HG02588 (cell line): ENCODE data around the gene MS4A10.
A peak's percentile ranks its signal among the peaks of the same experiment; 100 is the strongest.

Source experiments
- ATAC-seq: cut with Tn5 transposase; IDR thresholded peaks from one replicate; pipeline ENCODE4 v1.9.1; 2021; ENCODE audit warnings: mild to moderate bottlenecking, moderate library complexity; ENCODE audit not compliant: unreplicated experiment

MS4A10 gene

DNA sequence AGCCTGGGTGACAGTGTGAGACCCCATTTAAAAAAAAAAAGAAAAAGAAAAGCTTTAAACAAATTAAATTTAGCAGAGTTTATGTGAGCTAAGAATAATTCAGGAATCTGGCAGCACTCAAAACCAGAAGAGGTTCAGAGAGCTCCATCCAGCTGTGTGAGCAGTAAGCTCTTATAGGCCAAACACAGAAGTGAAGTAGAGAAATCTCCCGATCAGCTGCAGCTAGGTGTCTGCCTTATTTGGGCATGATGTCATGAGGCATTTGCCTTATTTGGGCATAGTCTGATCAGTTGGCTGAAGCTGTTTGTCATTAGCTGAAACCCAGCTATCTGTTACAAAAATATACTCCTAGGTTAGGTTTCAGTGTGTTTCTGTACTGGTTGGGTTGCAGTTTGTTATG, 20.3 kb upstream of the MS4A10 start:
- ATAC-seq, result peak; percentile 39

- no peak for ATAC-seq
Observed at GRCh38 chr11:60765355-60765754, 19.8 kb upstream of the MS4A10 start.

GRCh38 chr11:60766547-60766946, 18.6 kb upstream of the MS4A10 start:
- no peak for ATAC-seq

DNA sequence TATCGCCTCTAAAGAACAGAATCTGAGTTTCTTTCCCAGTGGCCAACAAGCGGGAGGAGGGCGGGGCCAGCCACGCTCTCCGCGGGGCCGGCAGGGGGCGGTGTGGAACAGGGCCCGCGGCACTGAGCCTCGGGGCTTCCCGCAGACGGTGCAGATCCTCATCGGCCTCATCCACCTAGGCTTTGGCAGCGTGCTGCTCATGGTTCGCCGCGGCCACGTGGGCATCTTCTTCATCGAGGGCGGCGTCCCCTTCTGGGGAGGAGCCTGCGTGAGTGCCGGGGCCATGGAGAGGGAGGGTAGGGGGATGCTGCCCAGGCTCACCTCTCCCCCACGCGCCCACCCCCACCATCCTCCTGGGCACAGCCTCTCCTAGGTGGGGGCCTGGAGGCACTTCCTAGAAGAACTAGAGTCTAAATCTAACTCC, 17.7 kb upstream of the MS4A10 start:
- no peak for ATAC-seq

GRCh38 chr11:60768202-60768601, 16.9 kb upstream of the MS4A10 start:
- ATAC-seq, result no peak

DNA sequence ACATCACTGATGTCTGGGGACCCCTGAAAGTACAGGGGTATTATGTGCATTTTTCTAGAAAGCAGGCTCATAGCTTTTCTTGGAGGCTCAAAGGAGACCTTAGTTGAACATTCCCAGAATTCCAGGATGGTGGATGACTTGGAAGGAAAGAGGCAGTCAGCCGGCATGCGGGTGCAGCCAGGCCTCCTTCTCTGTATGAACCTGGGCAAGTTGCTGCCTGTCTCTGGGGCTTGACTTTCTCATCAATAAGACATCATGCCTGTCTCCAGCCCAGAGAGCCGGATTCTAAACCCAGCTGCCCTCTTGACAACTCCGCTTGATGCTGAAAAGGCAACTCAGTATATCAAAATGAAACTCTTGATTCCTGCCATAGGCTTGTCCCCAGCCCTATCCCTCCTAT, 15.9 kb upstream of the MS4A10 start:
- no peak for ATAC-seq

DNA sequence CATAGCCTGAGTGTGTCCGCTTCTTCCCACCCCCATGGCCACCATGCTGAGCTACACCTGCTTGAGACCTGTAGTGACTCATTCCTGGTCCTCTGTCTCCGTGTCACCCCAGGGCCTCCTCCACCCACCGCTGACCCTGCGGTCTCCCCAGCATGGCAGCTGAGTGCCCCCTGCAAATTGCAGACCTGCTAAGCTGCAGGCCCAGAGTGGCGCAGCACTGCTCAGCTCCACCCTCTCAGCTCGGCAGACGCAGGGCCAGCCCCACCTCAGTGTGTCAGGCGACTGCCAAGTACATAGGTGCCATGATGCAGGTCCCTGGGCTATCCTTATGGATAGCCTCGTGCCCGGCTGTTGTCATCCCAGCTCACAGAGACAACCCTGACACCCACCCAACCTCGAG, 15.3 kb upstream of the MS4A10 start:
- ATAC-seq, result no peak

- ATAC-seq, result no peak
Observed at GRCh38 chr11:60771146-60771545, 14.0 kb upstream of the MS4A10 start.

- no peak for ATAC-seq
Observed at GRCh38 chr11:60771879-60772525, 13.1 kb upstream of the MS4A10 start.

GRCh38 chr11:60772666-60773065, 12.5 kb upstream of the MS4A10 start:
- no peak for ATAC-seq

GRCh38 chr11:60774726-60775125, 10.4 kb upstream of the MS4A10 start:
- no peak for ATAC-seq

GRCh38 chr11:60775420-60775961, 9.6 kb upstream of the MS4A10 start:
- peak; percentile 59 for ATAC-seq

GRCh38 chr11:60776167-60776566, 9.0 kb upstream of the MS4A10 start:
- ATAC-seq, result no peak

GRCh38 chr11:60777106-60777505, 8.0 kb upstream of the MS4A10 start:
- ATAC-seq, result no peak

- no peak for ATAC-seq
Observed at GRCh38 chr11:60777572-60777971, 7.6 kb upstream of the MS4A10 start.

GRCh38 chr11:60780065-60780464, 5.1 kb upstream of the MS4A10 start:
- no peak for ATAC-seq

- ATAC-seq, result no peak
Observed at GRCh38 chr11:60780774-60781173, 4.4 kb upstream of the MS4A10 start.

DNA sequence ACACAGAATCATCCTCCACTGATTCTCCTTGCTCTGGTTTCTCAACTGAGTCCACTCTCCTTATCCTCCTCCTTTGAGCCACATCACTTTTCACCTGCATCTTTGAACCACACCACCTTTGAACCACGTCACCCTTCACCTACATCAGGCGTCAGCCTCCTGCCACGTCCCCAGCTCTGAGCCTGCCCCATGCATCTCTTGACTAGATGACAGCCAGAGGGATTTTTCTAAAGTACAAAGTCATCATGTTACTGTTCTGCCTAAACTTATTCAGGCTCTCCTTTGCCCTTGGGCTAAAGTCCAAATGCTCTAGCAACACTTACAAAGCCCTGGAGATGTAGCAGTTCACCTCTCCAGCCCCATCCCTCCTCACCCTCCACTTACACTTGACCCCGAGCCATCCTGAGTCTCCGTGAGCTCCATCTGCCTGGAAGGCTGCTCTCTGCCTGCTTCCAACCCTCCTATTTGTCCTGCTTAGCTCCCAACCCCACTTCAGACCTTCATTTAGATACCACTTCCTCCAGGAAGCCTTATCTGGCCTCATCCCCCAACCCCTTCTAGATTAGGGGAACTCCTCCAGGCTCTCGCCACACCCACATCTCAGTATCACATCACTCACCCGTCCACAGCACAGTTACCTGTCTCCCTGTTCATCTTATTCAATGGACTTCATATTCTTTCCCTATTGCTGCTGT, 3.7 kb upstream of the MS4A10 start:
- no peak for ATAC-seq

DNA sequence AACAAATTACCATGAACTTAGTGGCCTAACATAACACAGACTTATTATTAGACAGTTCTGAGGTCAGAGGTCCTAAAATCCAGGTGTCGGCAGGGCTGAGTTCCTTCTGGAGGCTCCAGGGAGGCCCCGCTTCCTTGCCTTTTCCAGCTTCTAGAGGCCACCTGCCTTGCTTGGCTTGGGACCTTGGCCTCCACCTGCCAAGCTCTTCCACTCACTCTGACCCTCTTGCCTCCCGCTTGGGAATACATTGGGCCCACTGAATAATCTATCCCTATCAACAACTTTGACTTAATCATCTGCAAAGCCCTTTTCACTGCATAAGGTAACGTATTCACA, 3.2 kb upstream of the MS4A10 start:
- ATAC-seq, result no peak

GRCh38 chr11:60782393-60783140, 2.6 kb upstream of the MS4A10 start:
- ATAC-seq, result no peak

GRCh38 chr11:60783141-60783484, 2.0 kb upstream of the MS4A10 start:
- ATAC-seq, result no peak

- ATAC-seq, result no peak
Observed at GRCh38 chr11:60783911-60784310, 1.2 kb upstream of the MS4A10 start.
